22Rv1 (cell line): ENCODE measurements around the gene ABLIM2.

Source experiments
- ZFX ChIP-seq: fragments of 450-650 bp; IDR thresholded peaks from 2 replicates; pipeline ENCODE4 v1.6.1; 2017; ENCODE audit warnings: antibody characterized with exemption, borderline replicate concordance
- TF ChIP-seq, protein P1 (sequence below): fragments of 450-650 bp; IDR thresholded peaks from 2 replicates; pipeline ENCODE4 v1.5.1; 2017; ENCODE audit warnings: mild to moderate bottlenecking

DNA sequence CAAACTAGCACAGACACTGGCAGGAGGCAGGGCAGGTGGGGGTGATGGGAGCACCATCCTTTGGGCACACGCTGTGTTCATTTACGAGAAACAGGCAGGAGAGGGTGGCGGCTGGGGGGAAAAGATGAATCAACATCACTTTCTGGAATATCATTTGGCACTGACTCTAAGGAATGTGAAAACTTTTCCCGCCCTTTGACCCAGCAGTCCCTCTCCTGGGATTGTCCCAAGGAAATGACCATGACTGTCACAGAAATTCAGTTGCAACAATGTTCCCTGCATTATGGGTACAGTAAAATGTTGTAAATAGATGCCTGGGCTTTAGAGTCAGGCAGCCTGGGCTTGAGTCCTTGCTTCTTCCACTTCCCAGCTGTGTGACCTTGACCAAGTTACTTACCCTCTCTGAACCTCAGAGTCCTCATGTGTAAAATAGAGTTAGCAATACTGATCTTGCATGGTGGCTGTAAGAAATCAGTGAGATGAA is 58.6 kb downstream of the ABLIM2 start:
- TF ChIP-seq, protein P1, sequence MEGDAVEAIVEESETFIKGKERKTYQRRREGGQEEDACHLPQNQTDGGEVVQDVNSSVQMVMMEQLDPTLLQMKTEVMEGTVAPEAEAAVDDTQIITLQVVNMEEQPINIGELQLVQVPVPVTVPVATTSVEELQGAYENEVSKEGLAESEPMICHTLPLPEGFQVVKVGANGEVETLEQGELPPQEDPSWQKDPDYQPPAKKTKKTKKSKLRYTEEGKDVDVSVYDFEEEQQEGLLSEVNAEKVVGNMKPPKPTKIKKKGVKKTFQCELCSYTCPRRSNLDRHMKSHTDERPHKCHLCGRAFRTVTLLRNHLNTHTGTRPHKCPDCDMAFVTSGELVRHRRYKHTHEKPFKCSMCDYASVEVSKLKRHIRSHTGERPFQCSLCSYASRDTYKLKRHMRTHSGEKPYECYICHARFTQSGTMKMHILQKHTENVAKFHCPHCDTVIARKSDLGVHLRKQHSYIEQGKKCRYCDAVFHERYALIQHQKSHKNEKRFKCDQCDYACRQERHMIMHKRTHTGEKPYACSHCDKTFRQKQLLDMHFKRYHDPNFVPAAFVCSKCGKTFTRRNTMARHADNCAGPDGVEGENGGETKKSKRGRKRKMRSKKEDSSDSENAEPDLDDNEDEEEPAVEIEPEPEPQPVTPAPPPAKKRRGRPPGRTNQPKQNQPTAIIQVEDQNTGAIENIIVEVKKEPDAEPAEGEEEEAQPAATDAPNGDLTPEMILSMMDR = no peak
- no peak for TF ChIP-seq ZFX
